Measurements from ENCODE around the gene GLE1. TPM values are rescaled to one million over a fixed set of nuclear protein-coding genes. Genes with fewer than 3 reads are reported as not detected.
A peak's percentile ranks its signal among the peaks of the same experiment; 100 is the strongest.

GLE1 gene
- total and polyA plus RNA-seq, 2 donors (not counting 3 experiments of a cell fraction or from before 2014, with no cell fraction given), result 13.0 to 22.6 TPM

DNA sequence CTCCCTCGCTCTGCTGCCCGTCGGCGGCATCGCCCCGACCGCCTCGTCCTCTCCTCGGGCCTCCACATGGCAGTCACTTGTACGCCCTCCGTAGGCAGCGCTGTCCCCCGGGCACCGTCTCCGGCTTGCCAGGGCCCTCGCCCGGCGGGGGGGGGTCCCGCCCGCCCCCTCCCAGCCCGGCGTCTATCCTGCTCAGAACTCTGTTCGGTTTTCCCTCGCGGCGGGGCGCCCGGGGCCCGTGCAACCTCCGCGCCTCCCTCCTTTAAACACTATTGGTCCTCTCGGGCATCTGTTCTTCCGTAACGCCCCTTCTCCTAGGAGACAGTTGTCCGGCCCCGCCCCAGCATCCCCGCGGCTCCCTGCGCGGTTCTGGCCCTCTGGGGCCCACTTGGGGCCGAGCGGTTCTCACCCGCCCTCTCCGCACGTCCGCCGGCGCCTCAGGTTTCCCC is 47.9 kb upstream of the GLE1 start:
- no TSS peak for BruUV-seq (replicated peaks)
- TF ChIP-seq JUN (IDR thresholded peaks at IDR 0.05; ENCODE audit: borderline replicate concordance, insufficient read depth, insufficient read length, low read depth) (no peak), POLR2AphosphoS5 (IDR thresholded peaks at IDR 0.05; ENCODE audit: insufficient read depth, low read depth, low read length) (no peak), MYC (IDR thresholded peaks at IDR 0.05; ENCODE audit: low read depth, low read length) (no peak), EZH2 (IDR thresholded peaks at IDR 0.05; ENCODE audit: borderline replicate concordance, low read depth, low read length, severe bottlenecking) (no peak), POLR2A (IDR thresholded peaks at IDR 0.05; ENCODE audit: low read depth, low read length) (no peak), FOS (IDR thresholded peaks at IDR 0.05; ENCODE audit: borderline replicate concordance, insufficient read depth, low read length) (no peak), MAX (IDR thresholded peaks at IDR 0.05; ENCODE audit: insufficient read depth, insufficient read length) (no peak), GATA2 (IDR thresholded peaks at IDR 0.05; ENCODE audit: insufficient read depth, insufficient read length, low read depth, low read length) (no peak)
- TF ChIP-seq, protein P1, sequence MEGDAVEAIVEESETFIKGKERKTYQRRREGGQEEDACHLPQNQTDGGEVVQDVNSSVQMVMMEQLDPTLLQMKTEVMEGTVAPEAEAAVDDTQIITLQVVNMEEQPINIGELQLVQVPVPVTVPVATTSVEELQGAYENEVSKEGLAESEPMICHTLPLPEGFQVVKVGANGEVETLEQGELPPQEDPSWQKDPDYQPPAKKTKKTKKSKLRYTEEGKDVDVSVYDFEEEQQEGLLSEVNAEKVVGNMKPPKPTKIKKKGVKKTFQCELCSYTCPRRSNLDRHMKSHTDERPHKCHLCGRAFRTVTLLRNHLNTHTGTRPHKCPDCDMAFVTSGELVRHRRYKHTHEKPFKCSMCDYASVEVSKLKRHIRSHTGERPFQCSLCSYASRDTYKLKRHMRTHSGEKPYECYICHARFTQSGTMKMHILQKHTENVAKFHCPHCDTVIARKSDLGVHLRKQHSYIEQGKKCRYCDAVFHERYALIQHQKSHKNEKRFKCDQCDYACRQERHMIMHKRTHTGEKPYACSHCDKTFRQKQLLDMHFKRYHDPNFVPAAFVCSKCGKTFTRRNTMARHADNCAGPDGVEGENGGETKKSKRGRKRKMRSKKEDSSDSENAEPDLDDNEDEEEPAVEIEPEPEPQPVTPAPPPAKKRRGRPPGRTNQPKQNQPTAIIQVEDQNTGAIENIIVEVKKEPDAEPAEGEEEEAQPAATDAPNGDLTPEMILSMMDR (IDR thresholded peaks at IDR 0.05; ENCODE audit: extremely low read depth in 1 of 2, insufficient read depth in 1 of 2, low read depth in 1 of 2, low read length in 2 of 2), result no peak
- Histone ChIP-seq H4K20me1 (replicated peaks; ENCODE audit: control insufficient read depth, extremely low read depth, insufficient read depth, low read length) (no peaks in the 10 kb centered on the region), H3K27ac (ENCODE audit: insufficient read depth, low read depth, low read length) (peak overlapping the region; percentile 64), H3K36me3 (ENCODE audit: control insufficient read depth in 2 of 2, extremely low read depth in 1 of 2, insufficient read depth in 2 of 2, low read length in 2 of 2) (peaks cover 0 to 13% of the 10 kb centered on the region in 2 experiments), H3K4me2 (ENCODE audit: insufficient read depth, low read length) (peak overlapping the region; percentile 40), H3K9ac (replicated peaks; ENCODE audit: extremely low read depth, insufficient read depth, low read length) (peak overlapping the region; percentile 70), H3K79me2 (ENCODE audit: control insufficient read depth, insufficient read depth, low read length) (peaks cover 9% of the 10 kb centered on the region), H3K9me3 (replicated peaks; ENCODE audit: control insufficient read depth, insufficient read depth, low read length) (no peaks in the 10 kb centered on the region), H3K27me3 (ENCODE audit: control insufficient read depth in 2 of 2, insufficient read depth in 2 of 2, low read length in 2 of 2) (no peaks in the 10 kb centered on the region), H2AFZ (ENCODE audit: low read depth, low read length) (peak overlapping the region; percentile 66), H3K4me3 (replicated peaks in 1 of 3; ENCODE audit: insufficient read depth in 1 of 3, low read depth in 1 of 3, low read length in 3 of 3) (peak overlapping the region; percentile 50 to 66 (median 55)), H3K9me1 (replicated peaks; ENCODE audit: control insufficient read depth, extremely low read depth, insufficient read depth, low read length) (no peaks in the 10 kb centered on the region), H3K4me1 (ENCODE audit: control insufficient read depth, extremely low read depth, insufficient read depth, low read length) (peaks cover 7% of the 10 kb centered on the region)
- intact Hi-C loops (cut with micrococcal nuclease) (loop anchor here (1.0 to 2.0 kb wide), 5 partner anchors 18 to 96 kb away; partner anchors contain the start of genes GLE1, SPTAN1 and URM1), dilution Hi-C loops (cut with MboI; ENCODE audit: extremely low pct_ligation_motif_present, low sequenced_read_pairs) (no loop called here)
- FAIRE-seq (peak; percentile 89), DNase-seq (ENCODE audit: low read depth, low spot score) (peak; percentile 65)
- POLR2A ChIA-PET, result no interaction called here
- CTCF ChIA-PET, result interaction anchor here (2.4 kb wide), 1 partner anchor 18 kb away, joined by 10 read pairs; no protein-coding TSS in a partner anchor

Data from endothelial cell of umbilical vein (primary cell).